Prostate gland (tissue), 2 donors: ENCODE data around the gene VCPKMT.

Experiments
- CTCF ChIP-seq, 4 experiments: fragments of 200-600 bp in 2 of 4; fragments of 450-650 bp in 2 of 4; sonication (generic) in 2 of 4; IDR thresholded peaks; 1 replicate in 3 of 4; 2 replicates in 1 of 4; pipeline ENCODE4 v1.5.1; 2016 to 2019; ENCODE audit warnings: antibody characterized with exemption in 4 of 4, mild to moderate bottlenecking in 2 of 4, moderate library complexity in 2 of 4
- POLR2A ChIP-seq: fragments of 450-650 bp; IDR thresholded peaks from one replicate; pipeline ENCODE4 v1.6.1; 2016; ENCODE audit warnings: antibody characterized with exemption, mild to moderate bottlenecking

- TF ChIP-seq CTCF (IDR thresholded peaks at IDR 0.05) (no peak), POLR2A (no peak)
These were observed 15.0 kb downstream of the VCPKMT start for GRCh38 chr14:50101417-50101816.
